ENCODE results near the gene RPL9. TPM values are rescaled to one million over a fixed set of nuclear protein-coding genes. Genes with fewer than 3 reads are reported as not detected.
"Not testable (repeated sequence)": the region's sequence is repeated elsewhere in the genome, so short reads cannot be mapped to it uniquely, and the experiment has no call there.

RPL9 gene
- total RNA-seq, 4 donors from 2014 or later, result 2,923 to 4,543 (median 3,766) TPM

DNA sequence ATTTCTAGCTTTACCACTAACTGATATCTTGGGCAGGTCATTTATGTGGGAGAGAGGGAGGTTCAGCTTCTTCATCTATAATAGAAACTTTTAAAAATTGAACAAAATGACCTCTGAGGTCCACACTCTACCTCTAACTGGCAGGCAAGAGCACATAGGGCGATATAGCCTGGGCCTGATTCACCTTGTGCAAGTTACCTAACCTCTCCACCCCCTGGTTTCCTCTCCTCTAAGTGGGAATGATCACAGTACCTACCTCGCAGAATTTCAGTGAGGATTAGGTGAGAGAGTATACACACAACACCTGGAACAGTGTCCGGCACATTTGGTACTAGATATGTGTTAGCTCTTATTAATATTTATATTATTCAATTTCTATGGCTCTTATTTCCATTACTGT is 36.5 kb downstream of the RPL9 start:
- no peak for DNase-seq (ENCODE audit: low spot score)
- ATAC-seq (ENCODE audit: low FRiP score), result no peak
- TF ChIP-seq, protein P1, sequence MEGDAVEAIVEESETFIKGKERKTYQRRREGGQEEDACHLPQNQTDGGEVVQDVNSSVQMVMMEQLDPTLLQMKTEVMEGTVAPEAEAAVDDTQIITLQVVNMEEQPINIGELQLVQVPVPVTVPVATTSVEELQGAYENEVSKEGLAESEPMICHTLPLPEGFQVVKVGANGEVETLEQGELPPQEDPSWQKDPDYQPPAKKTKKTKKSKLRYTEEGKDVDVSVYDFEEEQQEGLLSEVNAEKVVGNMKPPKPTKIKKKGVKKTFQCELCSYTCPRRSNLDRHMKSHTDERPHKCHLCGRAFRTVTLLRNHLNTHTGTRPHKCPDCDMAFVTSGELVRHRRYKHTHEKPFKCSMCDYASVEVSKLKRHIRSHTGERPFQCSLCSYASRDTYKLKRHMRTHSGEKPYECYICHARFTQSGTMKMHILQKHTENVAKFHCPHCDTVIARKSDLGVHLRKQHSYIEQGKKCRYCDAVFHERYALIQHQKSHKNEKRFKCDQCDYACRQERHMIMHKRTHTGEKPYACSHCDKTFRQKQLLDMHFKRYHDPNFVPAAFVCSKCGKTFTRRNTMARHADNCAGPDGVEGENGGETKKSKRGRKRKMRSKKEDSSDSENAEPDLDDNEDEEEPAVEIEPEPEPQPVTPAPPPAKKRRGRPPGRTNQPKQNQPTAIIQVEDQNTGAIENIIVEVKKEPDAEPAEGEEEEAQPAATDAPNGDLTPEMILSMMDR (IDR thresholded peaks at IDR 0.05), result no peak

- DNase-seq (ENCODE audit: low spot score) (no peak), ATAC-seq (ENCODE audit: low FRiP score) (no peak)
- TF ChIP-seq, protein P1 (IDR thresholded peaks at IDR 0.05), result no peak
These were observed 42.9 kb downstream of the RPL9 start for GRCh38 chr4:39415678-39416283.

- not testable (repeated sequence) for DNase-seq (ENCODE audit: low spot score)
These were observed 47.2 kb downstream of the RPL9 start for GRCh38 chr4:39411561-39411960.

GRCh38 chr4:39410415-39410814 is 48.3 kb downstream of the RPL9 start:
- TF ChIP-seq, protein P1 (IDR thresholded peaks at IDR 0.05), result no peak
- ATAC-seq (ENCODE audit: low FRiP score) (peak; percentile 71), DNase-seq (ENCODE audit: low spot score) (no peak)

More at GRCh38 chr4:39411561-39411960, 47.2 kb downstream of the RPL9 start:
- not testable (repeated sequence) for ATAC-seq (ENCODE audit: low FRiP score)

- TF ChIP-seq, protein P1 (IDR thresholded peaks at IDR 0.05), result no peak
- ATAC-seq (ENCODE audit: low FRiP score), result no peak
- DNase-seq (ENCODE audit: low spot score), result no peak
These were observed 51.2 kb downstream of the RPL9 start for GRCh38 chr4:39407584-39407885.

DNA sequence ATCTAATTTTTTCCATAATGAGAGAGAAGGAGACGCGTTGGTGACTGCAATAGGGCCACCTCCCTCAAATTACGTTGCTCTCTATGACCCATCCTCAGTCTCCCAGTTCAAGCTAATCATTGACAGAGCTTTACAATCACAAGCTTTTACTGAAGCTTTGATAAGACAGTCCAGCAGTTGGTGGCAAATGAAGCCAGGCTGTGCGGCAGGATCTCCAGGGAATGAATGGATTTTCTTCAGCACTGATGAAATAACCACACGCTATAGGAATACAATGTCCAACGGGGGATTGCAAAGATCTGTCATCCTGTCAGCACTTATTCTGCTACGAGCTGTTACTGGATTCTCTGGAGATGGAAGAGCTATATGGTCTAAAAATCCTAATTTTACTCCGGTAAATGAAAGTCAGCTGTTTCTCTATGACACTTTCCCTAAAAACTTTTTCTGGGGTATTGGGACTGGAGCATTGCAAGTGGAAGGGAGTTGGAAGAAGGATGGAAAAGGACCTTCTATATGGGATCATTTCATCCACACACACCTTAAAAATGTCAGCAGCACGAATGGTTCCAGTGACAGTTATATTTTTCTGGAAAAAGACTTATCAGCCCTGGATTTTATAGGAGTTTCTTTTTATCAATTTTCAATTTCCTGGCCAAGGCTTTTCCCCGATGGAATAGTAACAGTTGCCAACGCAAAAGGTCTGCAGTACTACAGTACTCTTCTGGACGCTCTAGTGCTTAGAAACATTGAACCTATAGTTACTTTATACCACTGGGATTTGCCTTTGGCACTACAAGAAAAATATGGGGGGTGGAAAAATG is 51.7 kb downstream of the RPL9 start, which contains the start of gene KLB:
KLB (plus strand) TSS at position 168 of the 821 bp plus-strand sequence; CDS start at position 188, 20 bp downstream.
- ATAC-seq (ENCODE audit: low FRiP score), result no peak
- DNase-seq (ENCODE audit: low spot score), result no peak
- TF ChIP-seq, protein P1 (IDR thresholded peaks at IDR 0.05), result no peak

Small RNAs within 50 kb of the gene (small RNA-seq; reads per million reads assigned to genes)
- gene MIR5591 (not detected), gene RF00019 (not detected)

Other genes with a start within 250 kb of the RPL9 start
- gene RFC1, start 92.6 kb downstream of the RPL9 start, total RNA-seq, result 10 to 100 TPM; 18.5 to 38.1 (median 27.8) TPM
- 10 to 100 TPM in 2 of 4 donors, 1 to 10 TPM in 2; 7.9 to 70.9 (median 12.1) TPM for gene KLB, start 52.0 kb downstream of the RPL9 start, total RNA-seq
- gene LIAS, start 134 bp upstream of the RPL9 start, total RNA-seq, result 10 to 100 TPM in 2 of 4 donors, 1 to 10 TPM in 2; 5.2 to 25.2 (median 10.4) TPM
- 100 to 1,000 TPM in 2 of 4 donors, 10 to 100 TPM in 2; 60.1 to 653 (median 148) TPM for gene UGDH, start 68.5 kb upstream of the RPL9 start, total RNA-seq
- gene SMIM14, start 179.9 kb upstream of the RPL9 start, total RNA-seq, result 10 to 100 TPM; 24.6 to 69.4 (median 35.2) TPM
- gene UBE2K, start 239.2 kb upstream of the RPL9 start, total RNA-seq, result 10 to 100 TPM; 19.7 to 33.3 (median 25.8) TPM

Measured in omental fat pad (tissue), 4 donors.